IMR-90 (cell line): Measurements from ENCODE around the gene CERS6. TPM values are rescaled to one million over a fixed set of nuclear protein-coding genes. Genes with fewer than 3 reads are reported as not detected.

Experiments
- ATAC-seq: fragments of 200-7000 bp; cut with Tn5 transposase; 2 replicates; pipeline ENCODE4 v1.9.1; 2020; ENCODE audit warnings: low read depth, mild to moderate bottlenecking, moderate library complexity
- BruUV-seq: library from RNA; stranded (reverse); fragments of 400-500 nt; replicated peaks from 2 replicates; lab custom pipeline; 2021; lab: Mats Ljungman, UMichigan
- CTCF ChIA-PET: fragments of 300-600 bp; formaldehyde crosslinking; extraction: SDS; loops from one replicate; lab custom pipeline; 2021; ENCODE audit warnings: antibody characterized with exemption; lab: Yijun Ruan, JAX
- POLR2A ChIA-PET: fragments of 300-600 bp; sonication (Branson Sonifier 250); formaldehyde crosslinking; loops from one replicate; lab custom pipeline; 2022; ENCODE audit warnings: antibody characterized with exemption; ENCODE audit not compliant: unreplicated experiment; lab: Charles Lee
- DNase-seq: peaks from one replicate; pipeline ENCODE4 v3.0.0; 2013
- H2AFZ ChIP-seq: replicated peaks from 2 replicates; pipeline ENCODE3; 2013; ENCODE audit warnings: low read length, mild to moderate bottlenecking; ENCODE audit not compliant: poor library complexity
- H2AK5ac ChIP-seq: 2 replicates; pipeline ENCODE4 v1.6.1; 2013; ENCODE audit warnings: low read depth, low read length, inconsistent platforms
- H2AK9ac ChIP-seq: replicated peaks from 2 replicates; pipeline ENCODE3; 2013; ENCODE audit warnings: mild to moderate bottlenecking, low read depth, low read length, moderate library complexity; ENCODE audit not compliant: poor library complexity
- H2BK120ac ChIP-seq: 2 replicates; pipeline ENCODE4 v1.6.1; 2013; ENCODE audit warnings: low read depth, low read length, inconsistent platforms
- H2BK15ac ChIP-seq: 3 replicates; pipeline ENCODE4 v1.6.1; 2013; ENCODE audit warnings: low read depth, low read length, inconsistent platforms
- H2BK20ac ChIP-seq: 2 replicates; pipeline ENCODE4 v1.6.1; 2013; ENCODE audit warnings: low read depth, mild to moderate bottlenecking, inconsistent platforms, low read length, moderate library complexity
- H2BK5ac ChIP-seq: 2 replicates; pipeline ENCODE4 v1.6.1; 2013; ENCODE audit warnings: mild to moderate bottlenecking, low read depth, low read length, inconsistent platforms; ENCODE audit not compliant: poor library complexity, severe bottlenecking
- H3K14ac ChIP-seq: replicated peaks from 2 replicates; pipeline ENCODE4 v1.6.1; 2013; ENCODE audit warnings: low read depth, low read length, inconsistent platforms
- H3K18ac ChIP-seq: 2 replicates; pipeline ENCODE4 v1.6.1; 2013; ENCODE audit warnings: low read depth, low read length, control low read depth
- H3K23ac ChIP-seq: 2 replicates; pipeline ENCODE4 v1.6.1; 2013; ENCODE audit warnings: low read depth, low read length, inconsistent platforms
- H3K27ac ChIP-seq: 2 replicates; pipeline ENCODE4 v1.5.1; 2013; ENCODE audit warnings: mild to moderate bottlenecking, control low read depth, low read length; ENCODE audit not compliant: insufficient read depth
- H3K27me3 ChIP-seq: 2 replicates; pipeline ENCODE4 v1.6.1; 2013; ENCODE audit warnings: low read length; ENCODE audit not compliant: control insufficient read depth, insufficient read depth
- H3K36me3 ChIP-seq: 2 replicates; pipeline ENCODE4 v1.6.1; 2013; ENCODE audit warnings: low read length, mixed read lengths; ENCODE audit not compliant: control insufficient read depth, insufficient read depth
- H3K4ac ChIP-seq: 2 replicates; pipeline ENCODE4 v1.6.1; 2013; ENCODE audit warnings: low read depth, low read length, inconsistent platforms
- H3K4me1 ChIP-seq: 2 replicates; pipeline ENCODE4 v1.6.1; 2013; ENCODE audit warnings: low read length, mixed read lengths; ENCODE audit not compliant: control insufficient read depth, insufficient read depth
- H3K4me2 ChIP-seq: 2 replicates; pipeline ENCODE4 v1.6.1; 2013; ENCODE audit warnings: low read depth, mild to moderate bottlenecking, control low read depth, low read length, moderate library complexity
- H3K4me3 ChIP-seq: 2 replicates; pipeline ENCODE4 v1.5.1; 2013; ENCODE audit warnings: low read depth, mild to moderate bottlenecking, control low read depth, low read length, moderate library complexity; ENCODE audit not compliant: insufficient read depth
- H3K56ac ChIP-seq: 2 replicates; pipeline ENCODE4 v1.6.1; 2013; ENCODE audit warnings: low read length, inconsistent platforms; ENCODE audit not compliant: insufficient read depth; ENCODE audit errors: extremely low read depth
- H3K79me1 ChIP-seq, 2 experiments: 2 replicates each; pipeline ENCODE4 v1.6.1; 2013; ENCODE audit warnings: low read length in 2 of 2, inconsistent platforms in 1 of 2, low read depth in 1 of 2
- H3K9ac ChIP-seq: 2 replicates; pipeline ENCODE4 v1.6.1; 2013; ENCODE audit warnings: low read depth, low read length, control low read depth
- H3K9me1 ChIP-seq: 2 replicates; pipeline ENCODE4 v1.6.1; 2013; ENCODE audit warnings: low read length, inconsistent platforms; ENCODE audit not compliant: insufficient read depth
- H3K9me3 ChIP-seq: 2 replicates; pipeline ENCODE4 v1.6.1; 2013; ENCODE audit warnings: low read length; ENCODE audit not compliant: control insufficient read depth, insufficient read depth
- H4K20me1 ChIP-seq: 2 replicates; pipeline ENCODE4 v1.6.1; 2013; ENCODE audit warnings: low read length, inconsistent platforms; ENCODE audit not compliant: insufficient read depth
- H4K5ac ChIP-seq: 2 replicates; pipeline ENCODE4 v1.6.1; 2013; ENCODE audit warnings: mild to moderate bottlenecking, low read depth, low read length, control low read depth
- H4K8ac ChIP-seq, 2 experiments: 2 replicates each; pipeline ENCODE4 v1.6.1; 2013; ENCODE audit warnings: low read depth in 2 of 2, low read length in 2 of 2, control low read depth in 1 of 2, inconsistent platforms in 1 of 2
- H4K91ac ChIP-seq: 2 replicates; pipeline ENCODE4 v1.6.1; 2013; ENCODE audit warnings: low read depth, low read length, inconsistent platforms; ENCODE audit not compliant: insufficient read depth
- BHLHE40 ChIP-seq: fragments of 150-350 bp; IDR thresholded peaks from 2 replicates; pipeline ENCODE4 v1.6.1; 2016; ENCODE audit warnings: mild to moderate bottlenecking, low read depth, low read length
- CHD1 ChIP-seq: IDR thresholded peaks from 2 replicates; pipeline ENCODE4 v1.6.1; 2012; ENCODE audit warnings: low read depth, low read length, improper control_type of control experiment
- FOS ChIP-seq: fragments of 150-350 bp; IDR thresholded peaks from 2 replicates; pipeline ENCODE4 v1.6.1; 2016; ENCODE audit warnings: low read depth, low read length
- MAFK ChIP-seq: IDR thresholded peaks from 2 replicates; pipeline ENCODE4 v1.6.1; 2012; ENCODE audit warnings: low read depth, low read length, improper control_type of control experiment
- MAZ ChIP-seq: IDR thresholded peaks from 2 replicates; pipeline ENCODE4 v1.6.1; 2012; ENCODE audit warnings: low read depth, mild to moderate bottlenecking, low read length, improper control_type of control experiment, moderate library complexity, borderline replicate concordance
- POLR2A ChIP-seq: IDR thresholded peaks from 2 replicates; pipeline ENCODE4 v1.6.1; 2012; ENCODE audit warnings: mild to moderate bottlenecking, low read depth, low read length
- RAD21 ChIP-seq: IDR thresholded peaks from 2 replicates; pipeline ENCODE4 v1.6.1; 2012; ENCODE audit warnings: low read length, improper control_type of control experiment
- RCOR1 ChIP-seq: IDR thresholded peaks from 2 replicates; pipeline ENCODE4 v1.6.1; 2012; ENCODE audit warnings: mild to moderate bottlenecking, low read length, improper control_type of control experiment; ENCODE audit not compliant: insufficient replicate concordance
- USF2 ChIP-seq: fragments of 150-350 bp; IDR thresholded peaks from 2 replicates; pipeline ENCODE4 v1.6.1; 2017; ENCODE audit warnings: mild to moderate bottlenecking, antibody characterized with exemption, low read length, low read depth
- WGBS, 2 experiments: methylation state at CpG; one replicate each; pipeline versions ENCODE4 v1.1.5 to v1.1.7; 2013; ENCODE audit warnings: missing lambda C conversion rate in 2 of 2; ENCODE audit not compliant: insufficient read length in 1 of 2; ENCODE audit errors: extremely low coverage in 2 of 2; 5-methylcytosine and 5-hydroxymethylcytosine counted together
- dilution Hi-C: fragments of 300-500 bp; cut with HindIII; formaldehyde crosslinking; loops from one replicate; pipeline ENCODE4 v1.14.3; 2018; ENCODE audit warnings: low sequenced_read_pairs; ENCODE audit not compliant: unreplicated experiment
- in situ Hi-C: fragments of 300-500 bp; cut with MboI; formaldehyde crosslinking; loops from 3 replicates; pipeline ENCODE4 v1.14.3; 2019; ENCODE audit warnings: low sequenced_read_pairs, inconsistent platforms, mixed read lengths
- intact Hi-C: fragments of 100-400 bp; cut with micrococcal nuclease; formaldehyde crosslinking; loops from 2 replicates; pipeline ENCODE4 v1.10.0; 2022
- polyA plus RNA-seq, 3 experiments: library from polyadenylated mRNA; depleted of rRNA; stranded (reverse); fragments of >200 nt; gene quantifications; 2 replicates each; pipeline ENCODE4 v1.2.3, GENCODE V29; 2012; ENCODE audit warnings: low replicate concordance in 1 of 3
- total RNA-seq: library from RNA; depleted of rRNA; stranded (reverse); fragments of >200 nt; gene quantifications from 2 replicates; pipeline ENCODE4 v1.2.3, GENCODE V29; 2012

Gene CERS6
- total and polyA plus RNA-seq, 2 of the 4 experiments (the other 2 are of a cell fraction): 2.1 to 5.7 TPM

- TF ChIP-seq RAD21: no peak
- no peak for TF ChIP-seq RCOR1
- TF ChIP-seq FOS: no peak
- TF ChIP-seq USF2: no peak
- no peak for TF ChIP-seq CHD1
- TF ChIP-seq POLR2A: no peak
- TF ChIP-seq MAZ: no peak
- TF ChIP-seq BHLHE40: no peak
- TF ChIP-seq MAFK: no peak
- no peak overlapping the region for H3K9ac ChIP-seq
- no peak overlapping the region for H2AK9ac ChIP-seq
- H3K9me3 ChIP-seq: no peaks in the 10 kb centered on the region
- no peak overlapping the region for H2AFZ ChIP-seq
- no peak for DNase-seq
- no peak overlapping the region for H3K14ac ChIP-seq
- H2BK20ac ChIP-seq: no peak overlapping the region
- ATAC-seq: no peak
- no CpG with 5 or more reads among the region's 6 CpGs for WGBS, 2 experiments
- no peak overlapping the region for H4K91ac ChIP-seq
- no peak overlapping the region for H3K23ac ChIP-seq
- ChIA-PET CTCF (no interaction called here), POLR2A (no interaction called here)
- H2AK5ac ChIP-seq: no peak overlapping the region
- no TSS peak for BruUV-seq
- no peak overlapping the region for H3K18ac ChIP-seq
- H2BK15ac ChIP-seq: no peak overlapping the region
- intact Hi-C loops: no loop called here
- H2BK5ac ChIP-seq: no peak overlapping the region
- H3K56ac ChIP-seq: no peak overlapping the region
- no peak overlapping the region for H3K27ac ChIP-seq
- H2BK120ac ChIP-seq: no peak overlapping the region
- H3K4me3 ChIP-seq: no peak overlapping the region
- dilution Hi-C loops: no loop called here
- no peaks in the 10 kb centered on the region for H3K79me1 ChIP-seq
- no peaks in the 10 kb centered on the region; the same call in 1 of the 2 replicates for H3K4me1 ChIP-seq
- H3K27me3 ChIP-seq: no peaks in the 10 kb centered on the region
- H4K8ac ChIP-seq: no peak overlapping the region
- H3K9me1 ChIP-seq: no peaks in the 10 kb centered on the region
- H4K5ac ChIP-seq: no peak overlapping the region
- in situ Hi-C loops: no loop called here
- no peaks in the 10 kb centered on the region for H4K20me1 ChIP-seq
- no peak overlapping the region for H3K4ac ChIP-seq
- no peak overlapping the region for H3K4me2 ChIP-seq
- H3K36me3 ChIP-seq: no peaks in the 10 kb centered on the region
These were observed 186.8 kb downstream of the CERS6 start for GRCh38 chr2:168642873-168643272.
